Activated CD4-positive, alpha-beta memory T cell treated with anti-CD3 and anti-CD28 coated beads for 36 hours (primary cell): ENCODE results near the gene NEUROD2. TPM values are rescaled to one million over a fixed set of nuclear protein-coding genes. Genes with fewer than 3 reads are reported as not detected.
A peak's percentile ranks its signal among the peaks of the same experiment; 100 is the strongest.

ENCODE experiments used
- CTCF ChIA-PET: fragments of 350-600 bp; sonication (Branson Sonifier 250); formaldehyde crosslinking; loops from one replicate; lab custom pipeline; 2021; ENCODE audit warnings: antibody characterized with exemption, inconsistent platforms; lab: Charles Lee
- POLR2A ChIA-PET: fragments of 350-600 bp; sonication (Branson Sonifier 250); formaldehyde crosslinking; loops from one replicate; lab custom pipeline; 2021; ENCODE audit warnings: antibody characterized with exemption; lab: Charles Lee
- DNase-seq: peaks from one replicate; pipeline ENCODE4 v3.0.0-alpha.2; 2020
- H3K27ac Mint-ChIP-seq: one replicate; pipeline ENCODE4 v1.8.0; 2021; ENCODE audit warnings: mixed read lengths
- H3K27me3 Mint-ChIP-seq: one replicate; pipeline ENCODE4 v1.8.0; 2021; ENCODE audit warnings: mixed read lengths
- H3K36me3 Mint-ChIP-seq: one replicate; pipeline ENCODE4 v1.8.0; 2021; ENCODE audit warnings: mixed read lengths
- H3K4me1 Mint-ChIP-seq: one replicate; pipeline ENCODE4 v1.8.0; 2021; ENCODE audit warnings: low read depth, mixed read lengths
- H3K4me3 Mint-ChIP-seq: one replicate; pipeline ENCODE4 v1.8.0; 2021; ENCODE audit warnings: mild to moderate bottlenecking, mixed read lengths
- H3K9me3 Mint-ChIP-seq: one replicate; pipeline ENCODE4 v1.8.0; 2021; ENCODE audit warnings: mixed read lengths
- intact Hi-C: fragments of 100-400 bp; cut with micrococcal nuclease; formaldehyde crosslinking; loops from one replicate; pipeline ENCODE4 v1.15.1; 2023
- total RNA-seq, 2 experiments: library from RNA; stranded (reverse); gene quantifications; one replicate each; pipeline ENCODE4 v1.2.3, GENCODE V29; 2021

NEUROD2 gene
- total RNA-seq, 2 experiments from 2014 or later = not detected

- DNase-seq = no peak
- no peak overlapping the region for H3K4me3 Mint-ChIP-seq
- ChIA-PET POLR2A (interaction anchor here (0.6 kb wide), 1 partner anchor 20 kb away, joined by 3 read pairs; no protein-coding TSS in a partner anchor), CTCF (interaction anchor here (1.2 to 3.1 kb wide), 4 partner anchors 8 to 95 kb away, joined by 4 to 15 read pairs (median 8); no protein-coding TSS in a partner anchor)
- H3K36me3 Mint-ChIP-seq = peaks cover 3% of the 10 kb centered on the region
- intact Hi-C loops = no loop called here
- H3K4me1 Mint-ChIP-seq = peaks cover 65% of the 10 kb centered on the region
- H3K9me3 Mint-ChIP-seq = no peaks in the 10 kb centered on the region
- peak overlapping the region; percentile 68 for H3K27ac Mint-ChIP-seq
- no peaks in the 10 kb centered on the region for H3K27me3 Mint-ChIP-seq
Measured at GRCh38 chr17:39642291-39643074, 34.8 kb upstream of the NEUROD2 start.

- Mint-ChIP-seq H3K4me3 (no peak overlapping the region), H3K27ac (no peak overlapping the region), H3K9me3 (no peaks in the 10 kb centered on the region), H3K27me3 (no peaks in the 10 kb centered on the region), H3K4me1 (peaks cover 65% of the 10 kb centered on the region), H3K36me3 (peaks cover 3% of the 10 kb centered on the region)
- no peak for DNase-seq
- intact Hi-C loops = no loop called here
- POLR2A ChIA-PET = interaction anchor here (0.6 kb wide), 1 partner anchor 19 kb away, joined by 3 read pairs; no protein-coding TSS in a partner anchor
- CTCF ChIA-PET = interaction anchor here (1.3 to 1.8 kb wide), 2 partner anchors 12 to 88 kb away, joined by 3 to 7 read pairs; partner anchors contain the start of gene MIEN1
Measured at GRCh38 chr17:39641883-39642282, 34.2 kb upstream of the NEUROD2 start.

GRCh38 chr17:39641097-39641496 is 33.4 kb upstream of the NEUROD2 start:
- ChIA-PET CTCF (interaction anchor here (1.1 to 1.8 kb wide), 4 partner anchors 13 to 94 kb away, joined by 3 to 7 read pairs (median 4); partner anchors contain the start of gene MIEN1), POLR2A (no interaction called here)
- Mint-ChIP-seq H3K27me3 (no peaks in the 10 kb centered on the region), H3K9me3 (no peaks in the 10 kb centered on the region), H3K36me3 (peaks cover 3% of the 10 kb centered on the region), H3K4me3 (no peak overlapping the region), H3K27ac (no peak overlapping the region), H3K4me1 (peaks cover 72% of the 10 kb centered on the region)
- intact Hi-C loops = no loop called here
- DNase-seq = no peak

GRCh38 chr17:39640591-39641031 is 32.9 kb upstream of the NEUROD2 start:
- intact Hi-C loops = no loop called here
- ChIA-PET POLR2A (interaction anchor here (0.9 kb wide), 1 partner anchor 17 kb away, joined by 3 read pairs; no protein-coding TSS in a partner anchor), CTCF (interaction anchor here (1.1 to 4.5 kb wide), 4 partner anchors 13 to 93 kb away, joined by 3 to 32 read pairs (median 4); partner anchors contain the start of gene MIEN1)
- Mint-ChIP-seq H3K27ac (no peak overlapping the region), H3K4me1 (peaks cover 75% of the 10 kb centered on the region), H3K9me3 (no peaks in the 10 kb centered on the region), H3K4me3 (no peak overlapping the region), H3K27me3 (no peaks in the 10 kb centered on the region), H3K36me3 (peaks cover 3% of the 10 kb centered on the region)
- no peak for DNase-seq

DNA sequence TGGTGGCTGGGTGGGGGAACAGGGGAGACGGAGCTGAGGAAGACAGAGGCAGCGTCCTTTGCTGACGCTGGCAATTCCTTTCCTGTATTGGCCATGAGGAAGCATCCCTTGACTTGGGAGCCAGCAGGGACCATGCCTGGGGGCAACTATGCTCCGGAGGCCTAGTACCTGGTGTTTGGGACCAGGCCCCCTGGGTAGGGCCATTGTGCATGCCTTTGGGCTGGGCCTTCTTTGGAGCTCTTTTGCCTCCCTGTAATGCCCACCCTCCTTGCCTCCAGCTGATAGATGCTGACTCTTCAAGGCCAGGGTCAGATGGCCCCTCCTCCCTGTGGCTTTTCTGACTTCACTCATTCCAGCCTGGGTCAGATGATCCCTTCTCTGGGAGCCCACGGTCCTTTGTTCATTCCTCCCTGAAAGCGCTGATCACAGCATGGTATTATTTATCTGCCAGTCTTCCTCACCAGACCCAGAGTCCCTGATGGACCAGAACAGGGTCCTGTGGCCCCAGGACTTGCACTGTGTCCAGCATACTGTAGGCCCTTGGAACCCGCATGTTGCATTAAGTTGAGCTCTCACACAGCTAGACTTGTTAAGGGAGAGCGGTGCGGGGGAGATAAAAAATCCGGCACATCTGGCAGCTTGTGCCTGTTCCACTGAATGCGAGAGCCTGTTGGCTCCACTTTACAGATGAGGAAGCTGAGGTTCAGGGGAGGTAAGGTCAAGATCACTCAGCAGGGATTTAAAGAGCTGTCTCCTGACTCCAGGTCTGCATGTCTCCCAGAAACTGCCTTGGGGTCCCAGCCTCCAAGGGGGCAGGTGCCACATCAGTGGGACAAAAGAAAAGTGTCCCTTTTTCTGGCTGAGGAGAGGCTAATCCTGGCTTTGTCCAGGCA is 32.1 kb upstream of the NEUROD2 start:
- POLR2A ChIA-PET = interaction anchor here (0.5 to 0.9 kb wide), 2 partner anchors 9 to 16 kb away, joined by 3 to 7 read pairs; no protein-coding TSS in a partner anchor
- intact Hi-C loops = loop anchor here (5.0 kb wide), 4 partner anchors 47 to 227 kb away; partner anchors contain the start of genes MIEN1, PGAP3 and ZPBP2
- Mint-ChIP-seq H3K36me3 (peaks cover 3% of the 10 kb centered on the region), H3K4me1 (peaks cover 73% of the 10 kb centered on the region), H3K27ac (no peak overlapping the region), H3K9me3 (no peaks in the 10 kb centered on the region), H3K4me3 (no peak overlapping the region), H3K27me3 (no peaks in the 10 kb centered on the region)
- CTCF ChIA-PET = interaction anchor here (0.5 to 4.5 kb wide), 7 partner anchors 14 to 247 kb away, joined by 4 to 32 read pairs (median 4); partner anchors contain the start of gene PNMT
- DNase-seq = no peak

GRCh38 chr17:39639043-39639442 is 31.3 kb upstream of the NEUROD2 start:
- no peaks in the 10 kb centered on the region for H3K27me3 Mint-ChIP-seq
- ChIA-PET POLR2A (no interaction called here), CTCF (interaction anchor here (0.5 to 4.5 kb wide), 7 partner anchors 15 to 247 kb away, joined by 4 to 32 read pairs (median 6); partner anchors contain the start of gene PNMT)
- H3K4me3 Mint-ChIP-seq = no peak overlapping the region
- intact Hi-C loops = loop anchor here (5.0 kb wide), 4 partner anchors 48 to 228 kb away; partner anchors contain the start of genes MIEN1, PGAP3 and ZPBP2
- H3K27ac Mint-ChIP-seq = no peak overlapping the region
- peaks cover 68% of the 10 kb centered on the region for H3K4me1 Mint-ChIP-seq
- H3K9me3 Mint-ChIP-seq = no peaks in the 10 kb centered on the region
- H3K36me3 Mint-ChIP-seq = peaks cover 3% of the 10 kb centered on the region
- DNase-seq = no peak

DNA sequence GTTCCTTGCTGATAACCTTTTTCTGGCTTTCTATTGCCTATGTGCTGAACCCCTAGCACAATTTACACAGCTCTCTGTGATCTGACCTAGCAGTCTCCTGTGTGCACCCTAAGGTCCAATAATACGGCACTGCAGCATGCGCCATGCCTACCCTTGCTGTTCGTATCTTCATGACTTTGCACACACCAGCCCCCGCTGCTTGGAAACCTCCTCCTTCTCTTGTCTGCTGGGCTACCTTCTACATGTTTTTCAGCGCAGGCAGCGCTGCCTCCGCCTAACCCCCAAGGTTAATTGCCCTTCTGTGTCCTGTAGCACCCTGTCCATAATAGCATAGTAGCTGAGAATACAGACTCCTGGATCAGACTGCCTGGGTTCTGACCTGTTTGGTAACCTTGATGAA is 30.6 kb upstream of the NEUROD2 start:
- H3K9me3 Mint-ChIP-seq = no peaks in the 10 kb centered on the region
- POLR2A ChIA-PET = no interaction called here
- peaks cover 3% of the 10 kb centered on the region for H3K36me3 Mint-ChIP-seq
- no peak for DNase-seq
- H3K4me1 Mint-ChIP-seq = peaks cover 61% of the 10 kb centered on the region
- no peaks in the 10 kb centered on the region for H3K27me3 Mint-ChIP-seq
- H3K27ac Mint-ChIP-seq = no peak overlapping the region
- CTCF ChIA-PET = interaction anchor here (0.8 to 4.5 kb wide), 7 partner anchors 15 to 93 kb away, joined by 4 to 32 read pairs (median 6); partner anchors contain the start of gene PNMT
- intact Hi-C loops = loop anchor here (5.0 kb wide), 4 partner anchors 49 to 229 kb away; partner anchors contain the start of genes MIEN1, PGAP3 and ZPBP2
- peak overlapping the region; percentile 88 for H3K4me3 Mint-ChIP-seq

DNA sequence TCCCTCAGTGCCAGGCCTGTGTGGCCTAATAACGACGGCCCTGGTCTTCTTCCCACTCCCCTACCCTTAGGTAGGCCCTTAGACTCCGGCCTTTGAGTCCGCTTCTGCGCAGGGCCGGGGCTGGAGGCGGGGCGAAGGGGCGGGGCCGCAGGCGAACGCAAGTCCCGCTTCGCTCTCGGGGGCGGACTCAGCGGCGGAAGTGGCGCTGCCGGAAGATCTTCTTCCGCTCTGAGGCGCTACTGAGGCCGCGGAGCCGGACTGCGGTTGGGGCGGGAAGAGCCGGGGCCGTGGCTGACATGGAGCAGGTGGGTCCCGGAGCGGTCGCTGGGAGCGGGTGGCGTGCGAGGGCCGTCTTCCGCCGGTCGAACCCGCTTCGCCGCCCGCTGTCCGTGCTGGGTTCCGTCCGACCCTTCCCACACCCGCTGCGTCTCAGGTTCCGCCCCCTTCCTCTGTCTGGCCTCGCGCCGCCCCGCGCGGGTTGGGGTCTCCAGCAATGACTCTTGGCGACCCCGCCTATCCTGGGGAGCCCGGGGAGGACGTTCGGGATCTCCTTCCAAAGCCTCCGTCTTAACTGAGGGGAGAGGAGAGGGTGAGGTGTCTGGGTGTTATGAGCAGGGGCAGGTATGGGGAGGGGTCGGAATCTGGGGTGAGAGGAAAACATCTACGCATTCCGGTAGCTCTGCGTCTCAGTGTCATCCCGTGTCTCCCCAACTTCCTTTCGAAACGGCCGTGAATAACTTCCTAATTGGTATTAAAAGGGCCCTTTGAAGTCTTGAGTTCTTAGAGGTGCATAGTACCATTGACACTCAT is 29.4 kb upstream of the NEUROD2 start, which contains the start of gene STARD3:
STARD3 (plus strand) TSS at position 218 of the 810 bp plus-strand sequence. CDS start 16,388 bp downstream, outside the sequence.
- Mint-ChIP-seq H3K27me3 (no peaks in the 10 kb centered on the region), H3K27ac (peak within 1 kb of the TSS; percentile 83), H3K4me3 (peak within 1 kb of the TSS; percentile 88), H3K36me3 (peaks cover 3% of the 10 kb centered on the region), H3K9me3 (no peaks in the 10 kb centered on the region), H3K4me1 (peaks cover 51% of the 10 kb centered on the region)
- POLR2A ChIA-PET = no interaction called here
- CTCF ChIA-PET = interaction anchor here (0.8 to 7.6 kb wide), 6 partner anchors 14 to 94 kb away, joined by 5 to 178 read pairs (median 18); no protein-coding TSS in a partner anchor
- intact Hi-C loops = loop anchor here (5.0 kb wide), 4 partner anchors 50 to 230 kb away; partner anchors contain the start of genes MIEN1, PGAP3 and ZPBP2
- peak; percentile 95 for DNase-seq

DNA sequence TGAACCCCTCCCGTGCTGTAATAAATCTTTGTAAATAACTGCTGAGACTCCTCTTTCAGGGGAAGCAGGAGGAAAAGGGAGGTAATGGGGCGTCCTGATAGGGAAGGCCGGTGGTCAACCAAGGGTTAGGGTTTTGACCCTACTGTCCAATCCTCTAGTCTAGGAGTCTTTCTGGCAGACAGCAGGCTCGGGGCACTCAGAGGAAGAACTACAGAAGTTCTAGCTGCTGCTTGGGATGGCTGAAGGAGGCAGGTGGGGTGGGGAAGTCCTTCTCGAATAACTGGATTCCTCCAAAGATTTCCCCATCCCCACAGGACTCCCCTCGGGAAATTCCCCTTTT is 28.8 kb upstream of the NEUROD2 start:
- H3K27me3 Mint-ChIP-seq = peaks cover 3% of the 10 kb centered on the region
- ChIA-PET CTCF (interaction anchor here (4.5 to 7.6 kb wide), 2 partner anchors 15 to 17 kb away, joined by 32 to 178 read pairs; no protein-coding TSS in a partner anchor), POLR2A (no interaction called here)
- H3K4me3 Mint-ChIP-seq = peak overlapping the region; percentile 88
- no peak for DNase-seq
- H3K27ac Mint-ChIP-seq = peak overlapping the region; percentile 83
- H3K36me3 Mint-ChIP-seq = peaks cover 3% of the 10 kb centered on the region
- H3K9me3 Mint-ChIP-seq = no peaks in the 10 kb centered on the region
- H3K4me1 Mint-ChIP-seq = peaks cover 46% of the 10 kb centered on the region
- intact Hi-C loops = loop anchor here (5.0 kb wide), 4 partner anchors 51 to 231 kb away; partner anchors contain the start of genes MIEN1, PGAP3 and ZPBP2

DNA sequence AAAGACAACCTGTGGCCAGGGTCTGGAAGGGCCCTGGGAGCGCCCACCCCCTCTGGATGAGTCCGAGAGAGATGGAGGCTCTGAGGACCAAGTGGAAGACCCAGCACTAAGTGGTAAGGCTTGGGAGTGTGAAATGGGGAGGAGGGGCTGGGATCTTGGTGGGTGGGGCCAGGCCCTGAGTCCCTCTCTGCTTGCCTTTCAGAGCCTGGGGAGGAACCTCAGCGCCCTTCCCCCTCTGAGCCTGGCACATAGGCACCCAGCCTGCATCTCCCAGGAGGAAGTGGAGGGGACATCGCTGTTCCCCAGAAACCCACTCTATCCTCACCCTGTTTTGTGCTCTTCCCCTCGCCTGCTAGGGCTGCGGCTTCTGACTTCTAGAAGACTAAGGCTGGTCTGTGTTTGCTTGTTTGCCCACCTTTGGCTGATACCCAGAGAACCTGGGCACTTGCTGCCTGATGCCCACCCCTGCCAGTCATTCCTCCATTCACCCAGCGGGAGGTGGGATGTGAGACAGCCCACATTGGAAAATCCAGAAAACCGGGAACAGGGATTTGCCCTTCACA is 28.0 kb upstream of the NEUROD2 start:
- DNase-seq = no peak
- ChIA-PET POLR2A (no interaction called here), CTCF (interaction anchor here (0.9 to 7.6 kb wide), 10 partner anchors 12 to 122 kb away, joined by 3 to 178 read pairs (median 5); partner anchors contain the start of genes MIEN1 and TCAP)
- intact Hi-C loops = loop anchor here (5.0 kb wide), 4 partner anchors 52 to 232 kb away; partner anchors contain the start of genes MIEN1, PGAP3 and ZPBP2
- H3K9me3 Mint-ChIP-seq = no peaks in the 10 kb centered on the region
- H3K4me1 Mint-ChIP-seq = peaks cover 43% of the 10 kb centered on the region
- H3K4me3 Mint-ChIP-seq = peak overlapping the region; percentile 88
- H3K27ac Mint-ChIP-seq = peak overlapping the region; percentile 83
- H3K36me3 Mint-ChIP-seq = peaks cover 3% of the 10 kb centered on the region
- H3K27me3 Mint-ChIP-seq = peaks cover 7% of the 10 kb centered on the region
